HuH-7 (cell line): ENCODE data around the gene HAUS7.

Source experiments
- DNase-seq: peaks from one replicate; pipeline ENCODE4 v3.0.0; 2011; ENCODE audit warnings: low spot score

Gene HAUS7

GRCh38 chrX:153435845-153436244 lies 34.5 kb downstream of the HAUS7 start:
- no peak for DNase-seq

- no peak for DNase-seq
These were observed 35.6 kb downstream of the HAUS7 start for GRCh38 chrX:153434801-153435200.

- no peak for DNase-seq
These were observed 36.5 kb downstream of the HAUS7 start for GRCh38 chrX:153433781-153434285.

- DNase-seq, result no peak
These were observed 37.2 kb downstream of the HAUS7 start for GRCh38 chrX:153433161-153433680.

- no peak for DNase-seq
These were observed 39.6 kb downstream of the HAUS7 start for GRCh38 chrX:153430796-153431195.

- DNase-seq, result no peak
These were observed 44.2 kb downstream of the HAUS7 start for GRCh38 chrX:153426204-153426603.

- DNase-seq, result no peak
These were observed 46.7 kb downstream of the HAUS7 start for GRCh38 chrX:153423652-153424051.

- DNase-seq, result no peak
These were observed 48.5 kb downstream of the HAUS7 start for GRCh38 chrX:153421856-153422255.

- DNase-seq, result no peak
These were observed 49.4 kb downstream of the HAUS7 start for GRCh38 chrX:153420851-153421599.

GRCh38 chrX:153417637-153418036 lies 52.7 kb downstream of the HAUS7 start:
- DNase-seq, result no peak

- no peak for DNase-seq
These were observed 53.5 kb downstream of the HAUS7 start for GRCh38 chrX:153416781-153417450.

GRCh38 chrX:153414856-153415510 lies 55.4 kb downstream of the HAUS7 start:
- DNase-seq, result no peak

GRCh38 chrX:153413731-153414130 lies 56.6 kb downstream of the HAUS7 start:
- DNase-seq, result no peak

- no peak for DNase-seq
These were observed 57.3 kb downstream of the HAUS7 start for GRCh38 chrX:153412746-153413720.

- no peak for DNase-seq
These were observed 58.3 kb downstream of the HAUS7 start for GRCh38 chrX:153411988-153412574.

- no peak for DNase-seq
These were observed 59.0 kb downstream of the HAUS7 start, which contains the start of gene ZFP92 for GRCh38 chrX:153411255-153411987. Gene ZFP92, plus strand, starts transcription at chrX:153411472. Its CDS starts 6,851 bp downstream, at chrX:153418323.

- DNase-seq, result no peak
These were observed 59.5 kb downstream of the HAUS7 start for GRCh38 chrX:153410888-153411254.

- no peak for DNase-seq
These were observed 60.0 kb downstream of the HAUS7 start for GRCh38 chrX:153410373-153410772.

- DNase-seq, result no peak
These were observed 60.8 kb downstream of the HAUS7 start for GRCh38 chrX:153409414-153410101.

GRCh38 chrX:153408871-153409351 lies 61.5 kb downstream of the HAUS7 start:
- no peak for DNase-seq
